NCI-H2107 (cell line): ENCODE data around the gene FEZF2.

ENCODE experiments used
- DNase-seq: peaks from one replicate; lab custom pipeline; 2025; lab: John Stamatoyannopoulos, UW

FEZF2 gene

DNA sequence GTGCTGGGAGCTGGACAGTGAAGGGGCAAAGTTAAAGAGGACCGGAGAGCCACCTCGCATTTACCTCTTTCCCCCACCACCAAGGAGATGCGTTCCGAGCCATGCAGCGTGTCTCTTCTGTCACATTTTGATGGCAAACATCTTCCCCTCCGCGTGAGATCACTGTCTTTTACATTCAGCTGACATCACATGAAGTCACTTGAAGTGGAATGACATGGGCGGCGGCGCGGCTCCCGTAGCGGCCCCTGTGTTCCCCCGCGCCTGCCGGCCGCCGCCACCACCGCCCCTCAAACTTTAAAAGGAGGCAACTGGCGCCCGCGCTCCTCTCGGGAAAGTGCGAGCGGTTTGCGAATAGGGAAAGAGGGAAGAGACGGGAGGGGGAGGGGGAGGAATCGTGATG, at the start of gene FEZF2:
TSS of gene FEZF2 (minus strand) at position 336 of the 400 bp plus-strand sequence. CDS start 682 bp downstream, outside the sequence.
- no peak for DNase-seq

DNA sequence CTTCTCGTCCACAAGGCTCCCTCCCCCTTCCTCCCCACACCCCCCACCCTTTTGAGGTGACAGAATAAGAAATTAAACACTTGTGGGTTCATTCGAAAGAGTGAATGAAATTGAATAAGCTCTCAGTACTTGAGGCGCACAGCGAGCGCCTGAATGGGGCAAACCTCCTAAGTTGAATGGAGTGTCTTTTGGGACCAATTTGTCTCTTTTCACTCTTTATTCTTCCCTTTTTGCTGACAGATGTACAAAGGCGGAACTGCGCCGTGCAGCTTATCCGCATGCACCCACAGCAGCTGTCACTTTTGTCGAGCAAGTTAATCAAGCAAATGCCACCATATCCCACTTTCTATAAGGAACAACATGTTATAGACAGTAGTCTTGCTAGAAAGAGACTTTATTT, 47.9 kb upstream of the FEZF2 start:
- no peak for DNase-seq

GRCh38 chr3:62416144-62416543, 42.8 kb upstream of the FEZF2 start:
- DNase-seq, result no peak

DNA sequence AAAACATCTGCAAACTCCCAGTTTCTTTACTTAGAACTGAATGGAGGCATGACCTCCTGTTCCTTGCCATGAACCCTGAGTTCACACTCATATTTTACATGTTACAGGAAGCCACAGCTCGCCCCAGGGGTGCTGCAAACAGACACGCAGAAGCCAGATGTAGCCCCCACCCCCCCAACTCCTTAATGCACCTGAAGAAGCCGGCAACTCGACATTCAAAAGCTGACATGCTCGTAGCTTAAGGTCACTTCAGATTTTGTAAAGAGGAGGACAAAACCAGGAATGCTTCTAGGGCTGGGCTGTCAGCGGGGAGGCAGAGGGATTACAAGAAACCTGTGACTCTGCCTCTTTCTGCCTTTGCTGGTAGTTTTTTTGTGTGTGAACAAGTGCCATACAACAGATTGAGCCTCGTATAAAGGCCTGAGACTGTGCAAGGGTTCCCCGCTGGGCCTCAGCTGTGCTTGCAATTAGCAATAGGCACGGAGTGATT, 42.0 kb upstream of the FEZF2 start:
- no peak for DNase-seq

- DNase-seq, result no peak
Measured at GRCh38 chr3:62414786-62415185, 41.4 kb upstream of the FEZF2 start.

GRCh38 chr3:62413687-62414086, 40.3 kb upstream of the FEZF2 start:
- DNase-seq, result no peak

DNA sequence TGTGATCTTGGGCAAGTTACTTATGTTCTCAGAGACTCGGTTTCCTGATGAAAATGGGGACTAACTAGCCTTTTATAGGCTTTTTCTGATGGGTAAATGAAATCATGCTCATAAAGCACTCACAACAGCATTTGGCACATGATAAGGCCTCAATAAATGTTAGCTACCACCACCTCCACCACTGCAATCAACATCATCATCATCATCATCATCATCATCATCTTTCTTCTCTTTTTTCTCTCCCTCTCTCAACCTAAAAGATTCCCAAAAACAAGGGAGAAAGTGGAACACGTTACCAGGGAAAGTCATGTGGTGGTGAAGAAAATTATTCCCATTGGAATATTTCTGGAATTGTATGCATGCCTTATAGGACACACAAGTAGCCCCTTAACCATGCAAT, 33.6 kb upstream of the FEZF2 start:
- DNase-seq, result no peak

- no peak for DNase-seq
Measured at GRCh38 chr3:62405566-62405965, 32.2 kb upstream of the FEZF2 start.

GRCh38 chr3:62405135-62405534, 31.8 kb upstream of the FEZF2 start:
- DNase-seq, result no peak

DNA sequence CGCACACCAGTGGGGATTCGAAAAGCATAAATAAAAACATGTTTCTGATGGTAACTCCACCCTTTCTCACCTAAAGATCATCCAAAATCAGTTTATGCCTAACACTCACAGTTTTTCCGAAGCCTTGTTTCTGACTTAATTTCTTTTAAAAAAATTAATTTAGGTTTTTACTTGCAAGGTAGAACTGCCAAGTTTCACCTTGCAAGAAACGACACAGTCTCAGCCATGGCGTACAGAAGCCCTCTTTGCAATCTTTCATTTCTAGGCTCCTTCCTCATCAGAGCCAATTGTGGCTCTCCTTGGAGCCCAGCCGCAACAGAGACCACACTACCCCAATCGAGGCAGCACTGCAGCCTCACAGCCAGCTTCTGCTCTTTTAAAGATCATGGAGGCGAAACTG, 31.0 kb upstream of the FEZF2 start:
- DNase-seq, result no peak

GRCh38 chr3:62403765-62404164, 30.4 kb upstream of the FEZF2 start:
- no peak for DNase-seq

GRCh38 chr3:62392626-62393292, 19.4 kb upstream of the FEZF2 start:
- DNase-seq, result no peak

- DNase-seq, result no peak
Measured at GRCh38 chr3:62387251-62387650, 13.9 kb upstream of the FEZF2 start.

GRCh38 chr3:62379321-62379798, 6.0 kb upstream of the FEZF2 start:
- no peak for DNase-seq

DNA sequence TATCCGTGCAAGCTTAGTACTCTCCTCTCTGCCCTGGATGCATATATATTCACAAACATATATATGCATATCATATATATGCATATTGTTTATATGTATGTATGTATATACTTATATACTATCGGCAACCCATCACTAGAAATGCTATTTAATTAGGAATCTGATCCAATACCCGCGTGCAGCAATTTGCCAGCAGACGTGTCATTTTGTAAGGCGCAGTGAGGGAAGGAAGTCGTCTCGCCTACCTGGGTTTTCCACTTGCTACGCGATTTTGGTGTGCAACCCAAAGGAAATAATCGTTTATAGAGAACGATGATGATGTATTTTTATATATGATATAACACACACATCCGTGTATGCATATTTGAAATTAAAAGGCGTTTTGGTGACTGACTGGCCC, 5.6 kb upstream of the FEZF2 start:
- no peak for DNase-seq

GRCh38 chr3:62378311-62378789, 5.0 kb upstream of the FEZF2 start:
- no peak for DNase-seq

- no peak for DNase-seq
Measured at GRCh38 chr3:62376906-62377877, 3.8 kb upstream of the FEZF2 start.

DNA sequence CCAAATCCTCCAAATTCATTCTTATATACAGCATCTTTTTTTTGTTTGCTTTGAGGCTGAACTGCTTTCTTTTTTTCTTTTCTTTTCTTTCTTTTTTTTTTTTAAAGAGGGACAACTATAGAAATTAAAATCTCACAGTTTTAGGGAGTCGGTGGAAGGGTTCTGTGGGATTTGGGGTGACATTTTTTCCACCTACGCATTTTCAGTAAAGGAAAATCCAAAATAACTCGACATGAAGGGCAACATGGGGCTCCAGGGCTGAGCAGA, 3.0 kb upstream of the FEZF2 start:
- no peak for DNase-seq

DNA sequence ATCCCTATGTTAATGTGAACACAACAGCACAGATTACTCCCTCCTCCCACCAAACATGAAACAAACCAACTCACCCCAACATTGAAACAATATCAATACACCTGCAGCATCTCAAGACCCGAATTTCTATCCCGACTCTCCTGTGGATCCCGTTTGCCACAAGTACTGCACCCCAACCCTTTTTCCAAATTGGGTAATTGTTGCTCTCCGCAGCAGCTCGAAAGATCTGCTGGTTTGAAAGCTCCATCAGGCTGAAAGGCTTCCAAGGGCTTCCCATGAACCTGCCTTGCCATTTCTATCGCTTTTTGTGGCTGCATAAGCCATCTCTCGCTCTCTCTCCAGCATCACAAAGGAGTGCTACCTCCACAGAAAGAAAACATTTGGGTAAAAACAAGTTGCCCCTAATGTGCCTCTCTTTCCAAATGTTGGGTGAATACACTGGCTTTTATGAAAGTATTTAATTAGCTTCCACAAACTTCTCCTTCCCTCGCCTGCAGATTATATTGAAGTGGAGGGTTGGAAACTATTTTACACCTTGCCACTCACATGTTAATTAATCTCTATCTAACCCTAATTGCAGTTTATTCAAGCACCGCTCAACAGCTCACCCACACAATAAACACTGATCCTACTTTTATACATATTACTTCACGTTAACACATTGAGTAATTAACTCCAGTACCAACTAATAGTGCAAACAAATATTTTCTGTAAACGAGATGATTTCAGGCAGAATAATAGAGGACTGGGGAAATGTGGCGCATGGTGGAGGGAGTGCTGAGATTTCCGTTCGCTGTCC, 2.5 kb upstream of the FEZF2 start:
- no peak for DNase-seq

- DNase-seq, result no peak
Measured at GRCh38 chr3:62374341-62375218, 1.2 kb upstream of the FEZF2 start.

DNA sequence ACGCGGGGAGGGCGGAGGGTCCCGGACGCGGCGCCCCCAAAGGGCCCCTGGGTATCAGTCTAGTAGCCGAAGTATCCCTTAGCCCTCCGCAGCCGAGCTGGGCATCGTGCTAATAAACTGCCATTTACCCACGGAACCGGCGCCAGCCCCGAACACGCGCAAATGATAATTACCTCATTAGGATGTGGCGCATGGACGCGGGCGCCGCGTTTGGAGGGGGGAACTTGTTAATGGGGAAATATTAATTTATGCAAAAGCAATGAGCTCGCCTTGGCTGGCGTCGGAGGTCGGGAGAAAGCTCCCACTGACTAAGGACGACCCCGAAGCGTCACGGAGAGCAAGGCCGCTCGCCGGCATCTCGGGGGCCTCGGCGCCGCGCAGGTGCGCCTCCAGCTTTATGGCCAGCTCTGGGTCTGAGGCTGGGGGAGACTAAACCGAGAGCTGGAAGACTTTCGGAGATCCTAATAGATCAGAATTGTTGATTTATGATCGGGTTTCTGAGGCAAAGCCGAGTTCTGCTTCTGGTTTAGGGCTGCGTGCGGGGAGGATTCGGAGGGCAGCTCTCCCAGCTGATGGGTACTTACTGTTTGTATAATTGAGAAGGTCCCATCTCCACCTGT, 474 bp upstream of the FEZF2 start:
- DNase-seq, result no peak
